HCT116 (cell line): ENCODE results near the gene SART1. TPM values are rescaled to one million over a fixed set of nuclear protein-coding genes. Genes with fewer than 3 reads are reported as not detected.

Experiments
- ATAC-seq: fragments of 200-7000 bp; cut with Tn5 transposase; 2 replicates; pipeline ENCODE4 v1.9.1; 2020; ENCODE audit warnings: mild to moderate bottlenecking, moderate library complexity
- BruUV-seq: library from RNA; stranded (reverse); fragments of 400-500 nt; replicated peaks from 2 replicates; lab custom pipeline; 2021; lab: Mats Ljungman, UMichigan
- CTCF ChIA-PET: fragments of 300-600 bp; sonication (Branson Sonifier 250); formaldehyde crosslinking; loops from one replicate; lab custom pipeline; 2021; ENCODE audit warnings: antibody characterized with exemption; lab: Charles Lee
- POLR2A ChIA-PET: fragments of 300-600, 350-600 bp; sonication (Branson Sonifier 250); formaldehyde crosslinking; loops from one replicate; lab custom pipeline; 2021; ENCODE audit warnings: antibody characterized with exemption; lab: Charles Lee
- RAD21 ChIA-PET, 2 experiments: fragments of 300-600 bp; sonication (Branson Sonifier 250); formaldehyde crosslinking; loops; one replicate each; lab custom pipeline; 2023; ENCODE audit warnings: low total read pairs in 2 of 2; ENCODE audit not compliant: uncharacterized antibody in 2 of 2, unreplicated experiment in 2 of 2, low non-redundant PET in 1 of 2; lab: Charles Lee
- DNase-seq: peaks from one replicate; pipeline ENCODE4 v3.0.0-alpha.2; 2010; ENCODE audit warnings: low read depth, low spot score
- H2AFZ ChIP-seq: fragments of 200-600 bp; shearing (Covaris generic), sonication (generic); 2 replicates; pipeline ENCODE4 v1.6.1; 2017; ENCODE audit warnings: low read depth, mixed run types, mixed read lengths, antibody characterized with exemption, low read length; ENCODE audit not compliant: poor library complexity, severe bottlenecking
- H3K27ac ChIP-seq: 2 replicates; pipeline ENCODE4 v1.5.1; 2012; ENCODE audit warnings: low read depth, low read length
- H3K27me3 ChIP-seq: fragments of 200-600 bp; sonication (generic); 2 replicates; pipeline ENCODE4 v1.6.1; 2016; ENCODE audit warnings: mixed run types, low read length, mixed read lengths; ENCODE audit not compliant: insufficient read depth
- H3K36me3 ChIP-seq, 2 experiments: fragments of 200-500 bp in 1 of 2; fragments of 200-600 bp in 1 of 2; sonication (Bioruptor generic) in 1 of 2; sonication (generic) in 1 of 2; 2 replicates each; pipeline versions ENCODE4 v1.5.1 to v1.6.1; 2014 to 2016; ENCODE audit warnings: low read length in 2 of 2, inconsistent platforms in 1 of 2, mixed read lengths in 1 of 2, mixed run types in 1 of 2; ENCODE audit not compliant: insufficient read depth in 2 of 2, control insufficient read depth in 1 of 2
- H3K4me1 ChIP-seq, 2 experiments: fragments of 200-600 bp in 1 of 2; sonication (generic) in 1 of 2; 2 replicates each; pipeline versions ENCODE4 v1.5.1 to v1.6.1; 2012 to 2017; ENCODE audit warnings: low read length in 2 of 2, inconsistent platforms in 1 of 2, mild to moderate bottlenecking in 1 of 2, mixed read lengths in 1 of 2, mixed run types in 1 of 2, moderate library complexity in 1 of 2; ENCODE audit not compliant: insufficient read depth in 2 of 2, control insufficient read depth in 1 of 2
- H3K4me2 ChIP-seq: fragments of 200-600 bp; sonication (generic); 2 replicates; pipeline ENCODE4 v1.6.1; 2017; ENCODE audit warnings: mixed run types, low read length, mixed read lengths
- H3K4me3 ChIP-seq, 2 experiments: fragments of 200-600 bp in 1 of 2; sonication (generic) in 1 of 2; replicated peaks in 1 of 2; 2 replicates each; pipeline ENCODE4 v1.5.1; 2011 to 2016; ENCODE audit warnings: low read length in 2 of 2, control low read depth in 1 of 2, low read depth in 1 of 2, mild to moderate bottlenecking in 1 of 2, mixed read lengths in 1 of 2, mixed run types in 1 of 2
- H3K79me2 ChIP-seq: fragments of 200-600 bp; sonication (generic); 2 replicates; pipeline ENCODE4 v1.6.1; 2017; ENCODE audit warnings: mild to moderate bottlenecking, mixed run types, low read length, moderate library complexity, mixed read lengths; ENCODE audit not compliant: insufficient read depth
- H3K9ac ChIP-seq: fragments of 200-600 bp; sonication (generic); 2 replicates; pipeline ENCODE4 v1.6.1; 2016; ENCODE audit warnings: low read length, mixed read lengths
- H3K9me2 ChIP-seq: fragments of 200-600 bp; sonication (generic), shearing (Covaris generic); 2 replicates; pipeline ENCODE4 v1.6.1; 2017; ENCODE audit warnings: mixed run types, mild to moderate bottlenecking, moderate library complexity; ENCODE audit not compliant: insufficient read depth
- H3K9me3 ChIP-seq, 2 experiments: fragments of 200-500 bp in 1 of 2; fragments of 200-600 bp in 1 of 2; sonication (Bioruptor generic) in 1 of 2; sonication (generic) in 1 of 2; 2 replicates each; pipeline ENCODE4 v1.6.1; 2014 to 2017; ENCODE audit warnings: low read length in 2 of 2, mixed read lengths in 2 of 2, inconsistent platforms in 1 of 2, low read depth in 1 of 2, mild to moderate bottlenecking in 1 of 2, mixed run types in 1 of 2, moderate library complexity in 1 of 2; ENCODE audit not compliant: control insufficient read depth in 1 of 2, insufficient read depth in 1 of 2
- H4K20me1 ChIP-seq: fragments of 200-600 bp; sonication (generic), shearing (Covaris generic); 2 replicates; pipeline ENCODE4 v1.6.1; 2017; ENCODE audit warnings: mixed run types, mild to moderate bottlenecking, moderate library complexity; ENCODE audit not compliant: insufficient read depth
- ATF3 ChIP-seq: IDR thresholded peaks from 2 replicates; pipeline ENCODE4 v1.6.1; 2012
- EGR1 ChIP-seq: IDR thresholded peaks from 2 replicates; pipeline ENCODE4 v1.6.1; 2012; ENCODE audit warnings: low read depth
- ELF1 ChIP-seq: IDR thresholded peaks from 2 replicates; pipeline ENCODE4 v1.6.1; 2012; ENCODE audit warnings: low read depth, borderline replicate concordance
- EZH2 ChIP-seq: fragments of 200-600 bp; sonication (generic); IDR thresholded peaks from 2 replicates; pipeline ENCODE4 v1.6.1; 2017; ENCODE audit warnings: antibody characterized with exemption, mixed run types
- EZH2phosphoT487 ChIP-seq: fragments of 200-600 bp; IDR thresholded peaks from 2 replicates; pipeline ENCODE4 v1.6.1; 2018; ENCODE audit warnings: antibody characterized with exemption, borderline replicate concordance
- MAX ChIP-seq: IDR thresholded peaks from 2 replicates; pipeline ENCODE4 v1.6.1; 2012
- POLR2AphosphoS5 ChIP-seq: IDR thresholded peaks from 2 replicates; pipeline ENCODE4 v1.6.1; 2011; ENCODE audit warnings: mild to moderate bottlenecking, low read depth, low read length, moderate library complexity
- REST ChIP-seq: IDR thresholded peaks from 2 replicates; pipeline ENCODE4 v1.6.1; 2012; ENCODE audit warnings: low read depth
- SP1 ChIP-seq: IDR thresholded peaks from 2 replicates; pipeline ENCODE4 v1.6.1; 2012; ENCODE audit warnings: low read depth
- YY1 ChIP-seq: IDR thresholded peaks from 2 replicates; pipeline ENCODE4 v1.6.1; 2011; ENCODE audit warnings: low read length, low read depth, moderate library complexity, mild to moderate bottlenecking; ENCODE audit not compliant: insufficient replicate concordance; ENCODE audit errors: extremely low read depth
- ZBTB33 ChIP-seq: IDR thresholded peaks from 2 replicates; pipeline ENCODE4 v1.6.1; 2011; ENCODE audit warnings: mild to moderate bottlenecking, low read length, moderate library complexity; ENCODE audit not compliant: insufficient replicate concordance; ENCODE audit errors: extremely low read depth
- intact Hi-C: fragments of 100-400 bp; cut with micrococcal nuclease; formaldehyde crosslinking; loops from 2 replicates; pipeline ENCODE4 v1.10.0; 2022
- total RNA-seq: library from RNA; stranded (reverse); gene quantifications from one replicate; pipeline ENCODE4 v1.2.1, GENCODE V29; 2021; ENCODE audit not compliant: unreplicated experiment

The SART1 gene
- total RNA-seq, 1 experiment from 2014 or later, result 47.9 TPM

GRCh38 chr11:65912845-65913244 lies 48.7 kb upstream of the SART1 start (continued):
- TF ChIP-seq EZH2phosphoT487, result no peak
- TF ChIP-seq MAX, result no peak
- no peak for TF ChIP-seq EZH2
- TF ChIP-seq ATF3, result no peak
- TF ChIP-seq EGR1, result no peak
- no peak for TF ChIP-seq POLR2AphosphoS5
- TF ChIP-seq ZBTB33, result no peak
- TF ChIP-seq ELF1, result no peak
- TF ChIP-seq SP1, result no peak
- TF ChIP-seq YY1, result no peak

- Histone ChIP-seq H3K4me3 (peak overlapping the region in 1 of 2 experiments; percentile 86; a peak in 2 of 4 replicates), H3K27ac (peak overlapping the region; percentile 95), H2AFZ (no peak overlapping the region), H3K4me1 (peaks cover 67 to 85% of the 10 kb centered on the region in 2 experiments), H3K79me2 (peaks cover 39% of the 10 kb centered on the region), H3K9me2 (no peaks in the 10 kb centered on the region), H3K36me3 (peaks cover 0 to 7% of the 10 kb centered on the region in 2 experiments; a peak in 1 of 4 replicates), H3K4me2 (peak overlapping the region; percentile 96), H3K9ac (peak overlapping the region; percentile 99), H4K20me1 (no peaks in the 10 kb centered on the region), H3K9me3 (no peaks in the 10 kb centered on the region), H3K27me3 (no peaks in the 10 kb centered on the region)
- DNase-seq (no peak), ATAC-seq (peak; percentile 2)
- intact Hi-C loops, result loop anchor here (1.0 kb wide), 1 partner anchor 24 kb away; no protein-coding TSS in a partner anchor
- ChIA-PET CTCF (interaction anchor here (0.8 to 2.2 kb wide), 7 partner anchors 20 to 31 kb away, joined by 3 to 15 read pairs (median 3); partner anchors contain the start of genes CCDC85B and FIBP), RAD21 (interaction anchor here (0.5 to 1.1 kb wide), 4 partner anchors 22 to 27 kb away, joined by 3 to 10 read pairs (median 4); partner anchors contain the start of gene FIBP (in 1 of the 2)), POLR2A (interaction anchor here (1.0 to 2.8 kb wide), 13 partner anchors 9 to 97 kb away, joined by 3 to 80 read pairs (median 4); partner anchors contain the start of genes BANF1, CCDC85B, CFL1 and CST6)
- TF ChIP-seq SP1, result no peak
- no peak for TF ChIP-seq REST
- no peak for TF ChIP-seq ZBTB33
- TF ChIP-seq EZH2, result no peak
- no TSS peak for BruUV-seq
These were observed 46.3 kb upstream of the SART1 start for GRCh38 chr11:65915101-65915820.
